Coronary artery (tissue), 2 donors: ENCODE measurements around the gene AADAC.
"Not testable (repeated sequence)": the region's sequence is repeated elsewhere in the genome, so short reads cannot be mapped to it uniquely, and the experiment has no call there.

Experiments
- DNase-seq: peaks from one replicate; pipeline ENCODE4 v3.0.0-alpha.2; 2017; ENCODE audit warnings: low spot score
- H3K27ac ChIP-seq, 2 donors: fragments of 200-600 bp; sonication (generic); one replicate each; pipeline ENCODE4 v1.5.1; 2016 to 2019
- H3K4me3 ChIP-seq: fragments of 200-600 bp; sonication (generic); 2 replicates; pipeline ENCODE4 v1.5.1; 2016; ENCODE audit warnings: mild to moderate bottlenecking, moderate library complexity
- CTCF ChIP-seq: fragments of 200-600 bp; sonication (generic); IDR thresholded peaks from one replicate; pipeline ENCODE4 v1.5.1; 2019; ENCODE audit warnings: antibody characterized with exemption

AADAC gene, protein sequence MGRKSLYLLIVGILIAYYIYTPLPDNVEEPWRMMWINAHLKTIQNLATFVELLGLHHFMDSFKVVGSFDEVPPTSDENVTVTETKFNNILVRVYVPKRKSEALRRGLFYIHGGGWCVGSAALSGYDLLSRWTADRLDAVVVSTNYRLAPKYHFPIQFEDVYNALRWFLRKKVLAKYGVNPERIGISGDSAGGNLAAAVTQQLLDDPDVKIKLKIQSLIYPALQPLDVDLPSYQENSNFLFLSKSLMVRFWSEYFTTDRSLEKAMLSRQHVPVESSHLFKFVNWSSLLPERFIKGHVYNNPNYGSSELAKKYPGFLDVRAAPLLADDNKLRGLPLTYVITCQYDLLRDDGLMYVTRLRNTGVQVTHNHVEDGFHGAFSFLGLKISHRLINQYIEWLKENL

DNA sequence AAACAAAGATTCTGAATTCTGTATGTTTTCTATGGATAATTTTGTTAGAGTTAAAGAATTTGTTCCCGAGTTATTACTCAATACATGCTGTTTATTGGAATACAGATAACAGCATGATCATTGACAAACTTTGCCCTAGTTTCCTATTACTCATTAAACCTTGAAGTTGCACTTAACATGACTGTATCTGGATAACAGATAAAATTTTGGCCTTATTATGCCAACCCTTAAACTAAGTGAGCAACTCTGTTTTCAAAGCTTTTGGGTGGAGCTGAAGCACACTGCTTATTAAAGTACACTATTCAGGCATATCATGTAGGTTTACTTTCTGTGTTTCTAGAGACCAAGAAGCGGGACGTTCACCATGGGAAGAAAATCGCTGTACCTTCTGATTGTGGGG is at the start of gene AADAC:
AADAC (plus strand) TSS at position 318 of the 400 bp plus-strand sequence; CDS start at position 365, 47 bp downstream.
- no peak for TF ChIP-seq CTCF
- Histone ChIP-seq H3K27ac (no peak within 1 kb of the TSS), H3K4me3 (no peak within 1 kb of the TSS)
- DNase-seq = no peak

DNA sequence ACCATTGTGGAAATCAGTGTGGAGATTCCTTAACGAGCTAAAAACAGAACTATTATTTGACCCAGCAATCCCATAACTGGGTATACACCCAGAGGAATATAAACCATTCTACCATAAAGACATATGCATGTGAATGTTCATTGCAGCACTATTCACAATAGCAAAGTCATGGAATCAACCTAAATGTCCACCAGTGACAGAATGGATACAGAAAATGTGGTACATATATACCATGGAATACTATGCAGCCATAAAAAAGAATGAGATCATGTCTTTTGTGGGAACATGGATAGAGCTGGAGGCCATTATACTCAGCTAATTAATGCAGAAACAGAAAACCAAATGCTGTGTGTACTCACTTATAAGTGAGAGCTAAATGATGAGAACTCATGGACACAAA is 49.2 kb upstream of the AADAC start:
- H3K4me3 ChIP-seq, DNase-seq, H3K27ac ChIP-seq: not testable (repeated sequence)

GRCh38 chr3:151765685-151766084 is 48.2 kb upstream of the AADAC start:
- DNase-seq = no peak
- no peak for TF ChIP-seq CTCF
- Histone ChIP-seq H3K4me3 (no peak overlapping the region), H3K27ac (no peak overlapping the region)

- no peak overlapping the region for H3K27ac ChIP-seq
- TF ChIP-seq CTCF = no peak
- no peak for DNase-seq
- H3K4me3 ChIP-seq = no peak overlapping the region
Observed at GRCh38 chr3:151766454-151766853, 47.5 kb upstream of the AADAC start.

- DNase-seq = no peak
- no peak overlapping the region for H3K27ac ChIP-seq
Observed at GRCh38 chr3:151768393-151768930, 45.5 kb upstream of the AADAC start.

DNA sequence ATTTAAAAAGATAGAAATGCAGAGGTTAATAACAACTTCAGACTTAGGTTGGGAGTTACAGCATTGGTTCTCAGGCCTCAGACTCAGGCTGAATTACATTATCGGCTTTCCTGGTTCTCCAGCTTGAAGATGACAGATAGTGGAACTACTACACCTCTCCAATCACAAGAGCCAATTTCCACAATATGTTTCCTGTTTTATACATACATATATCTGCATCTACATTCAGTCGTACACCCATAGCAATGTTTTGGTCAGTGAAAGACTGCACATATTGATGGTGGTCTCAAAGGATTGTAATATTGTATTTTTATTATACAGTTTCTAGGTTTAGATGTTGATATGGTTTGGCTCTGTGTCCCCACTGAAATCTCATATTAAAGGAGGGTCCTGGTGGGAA is 44.7 kb upstream of the AADAC start:
- no peak for TF ChIP-seq CTCF
- peak overlapping the region in 1 of 2 donors; percentile 81 for H3K27ac ChIP-seq
- DNase-seq = no peak
- H3K4me3 ChIP-seq = no peak overlapping the region

More at GRCh38 chr3:151768393-151768930, 45.5 kb upstream of the AADAC start:
- no peak for TF ChIP-seq CTCF
- no peak overlapping the region for H3K4me3 ChIP-seq

GRCh38 chr3:151770956-151771355 is 43.0 kb upstream of the AADAC start:
- Histone ChIP-seq H3K4me3 (peak overlapping the region; percentile 41), H3K27ac (peak overlapping the region in 1 of 2 donors; percentile 74)
- no peak for TF ChIP-seq CTCF
- DNase-seq = no peak
